NB4 (cell line): ENCODE data around the gene NARF.
A peak's percentile ranks its signal among the peaks of the same experiment; 100 is the strongest.

Source experiments
- DNase-seq: peaks from one replicate; pipeline ENCODE4 v3.0.0; 2010; ENCODE audit warnings: low read depth
- H3K4me3 ChIP-seq: one replicate; pipeline ENCODE4 v1.5.1; 2011; ENCODE audit warnings: mild to moderate bottlenecking, low read depth, low read length, moderate library complexity
- CTCF ChIP-seq: IDR thresholded peaks from one replicate; pipeline ENCODE4 v1.5.1; 2012; ENCODE audit warnings: low read depth, low read length
- MAX ChIP-seq: IDR thresholded peaks from 2 replicates; pipeline ENCODE4 v1.6.1; 2011; ENCODE audit warnings: low read depth, low read length
- MYC ChIP-seq: IDR thresholded peaks from 2 replicates; pipeline ENCODE4 v1.6.1; 2011; ENCODE audit warnings: low read depth, low read length
- POLR2A ChIP-seq: IDR thresholded peaks from 2 replicates; pipeline ENCODE4 v1.6.1; 2011; ENCODE audit warnings: mild to moderate bottlenecking; ENCODE audit not compliant: insufficient read length; ENCODE audit errors: extremely low read depth

NARF gene

GRCh38 chr17:82414548-82415281, 43.8 kb upstream of the NARF start:
- DNase-seq, result peak; percentile 78
- H3K4me3 ChIP-seq, result no peak overlapping the region
- TF ChIP-seq MAX (peak; percentile 33; the same call in 1 of the 2 replicates), CTCF (peak; percentile 49), POLR2A (no peak)

- H3K4me3 ChIP-seq, result no peak overlapping the region
- TF ChIP-seq CTCF (no peak), MAX (no peak), POLR2A (no peak), MYC (no peak)
- DNase-seq, result no peak
These were observed 43.2 kb upstream of the NARF start for GRCh38 chr17:82415336-82415735.

GRCh38 chr17:82415786-82416185, 42.8 kb upstream of the NARF start:
- H3K4me3 ChIP-seq, result no peak overlapping the region
- TF ChIP-seq MAX (no peak), MYC (no peak), POLR2A (no peak), CTCF (no peak)
- DNase-seq, result no peak

- TF ChIP-seq MAX (no peak), POLR2A (no peak), CTCF (no peak)
- H3K4me3 ChIP-seq, result no peak overlapping the region
- no peak for DNase-seq
These were observed 42.3 kb upstream of the NARF start for GRCh38 chr17:82416264-82416663.

GRCh38 chr17:82416771-82417170, 41.8 kb upstream of the NARF start:
- TF ChIP-seq MAX, result no peak
- TF ChIP-seq CTCF, result peak; percentile 16
- no peak overlapping the region for H3K4me3 ChIP-seq
- no peak for DNase-seq
